Kidney epithelial cell (primary cell): Measurements from ENCODE around the gene DLGAP3. TPM values are rescaled to one million over a fixed set of nuclear protein-coding genes. Genes with fewer than 3 reads are reported as not detected.

Source experiments
- DNase-seq: peaks from one replicate; pipeline ENCODE4 v3.0.0-alpha.2; 2010; ENCODE audit warnings: low read depth
- H3K27me3 ChIP-seq: 2 replicates; pipeline ENCODE4 v1.6.0; 2011; ENCODE audit warnings: low read length; ENCODE audit not compliant: control insufficient read depth, insufficient read depth
- H3K36me3 ChIP-seq: 2 replicates; pipeline ENCODE4 v1.5.1; 2011; ENCODE audit warnings: low read length; ENCODE audit not compliant: control insufficient read depth, insufficient read depth
- H3K4me3 ChIP-seq: 2 replicates; pipeline ENCODE4 v1.5.1; 2011; ENCODE audit warnings: low read depth, mild to moderate bottlenecking, control low read depth, low read length
- CTCF ChIP-seq: IDR thresholded peaks from 2 replicates; pipeline ENCODE4 v1.5.1; 2011; ENCODE audit warnings: mild to moderate bottlenecking, moderate library complexity, low read length, control low read depth, inconsistent platforms; ENCODE audit not compliant: insufficient read depth, poor library complexity, severe bottlenecking
- total RNA-seq: library from RNA; depleted of rRNA; stranded (reverse); fragments of >200 nt; gene quantifications from 2 replicates; pipeline ENCODE4 v1.2.3, GENCODE V29; 2015

Gene DLGAP3
- total RNA-seq, 1 donor from 2014 or later, result 0.75 TPM

- no peak overlapping the region for H3K4me3 ChIP-seq
- DNase-seq, result no peak
- no peak for TF ChIP-seq CTCF
These were observed 31.1 kb downstream of the DLGAP3 start for GRCh38 chr1:34898330-34898761.

GRCh38 chr1:34896612-34897011 is 32.8 kb downstream of the DLGAP3 start:
- TF ChIP-seq CTCF, result no peak
- DNase-seq, result no peak

More at GRCh38 chr1:34898330-34898761, 31.1 kb downstream of the DLGAP3 start:
- Histone ChIP-seq H3K27me3 (peaks cover 15% of the 10 kb centered on the region), H3K36me3 (no peaks in the 10 kb centered on the region)

GRCh38 chr1:34889705-34890104 is 39.7 kb downstream of the DLGAP3 start:
- H3K27me3 ChIP-seq, result peaks cover 16% of the 10 kb centered on the region
- TF ChIP-seq CTCF, result no peak
- DNase-seq, result no peak
- H3K4me3 ChIP-seq, result no peak overlapping the region
- no peaks in the 10 kb centered on the region for H3K36me3 ChIP-seq

More at GRCh38 chr1:34896612-34897011, 32.8 kb downstream of the DLGAP3 start:
- no peak overlapping the region for H3K4me3 ChIP-seq
- H3K36me3 ChIP-seq, result no peaks in the 10 kb centered on the region
- peaks cover 7% of the 10 kb centered on the region for H3K27me3 ChIP-seq

- Histone ChIP-seq H3K36me3 (no peaks in the 10 kb centered on the region), H3K27me3 (peaks cover 29% of the 10 kb centered on the region), H3K4me3 (no peak overlapping the region)
- DNase-seq, result no peak
- no peak for TF ChIP-seq CTCF
These were observed 41.9 kb downstream of the DLGAP3 start for GRCh38 chr1:34887593-34887992.

GRCh38 chr1:34885405-34886247 is 43.8 kb downstream of the DLGAP3 start:
- Histone ChIP-seq H3K27me3 (peaks cover 29% of the 10 kb centered on the region), H3K36me3 (no peaks in the 10 kb centered on the region), H3K4me3 (peak overlapping the region; percentile 23)
- TF ChIP-seq CTCF, result no peak
- DNase-seq, result no peak
